SK-N-DZ (cell line): ENCODE results near the gene STEAP3.
A peak's percentile ranks its signal among the peaks of the same experiment; 100 is the strongest.

ENCODE experiments used
- DNase-seq: peaks from one replicate; pipeline ENCODE4 v3.0.0-alpha.2; 2015; ENCODE audit warnings: low spot score

The STEAP3 gene

DNA sequence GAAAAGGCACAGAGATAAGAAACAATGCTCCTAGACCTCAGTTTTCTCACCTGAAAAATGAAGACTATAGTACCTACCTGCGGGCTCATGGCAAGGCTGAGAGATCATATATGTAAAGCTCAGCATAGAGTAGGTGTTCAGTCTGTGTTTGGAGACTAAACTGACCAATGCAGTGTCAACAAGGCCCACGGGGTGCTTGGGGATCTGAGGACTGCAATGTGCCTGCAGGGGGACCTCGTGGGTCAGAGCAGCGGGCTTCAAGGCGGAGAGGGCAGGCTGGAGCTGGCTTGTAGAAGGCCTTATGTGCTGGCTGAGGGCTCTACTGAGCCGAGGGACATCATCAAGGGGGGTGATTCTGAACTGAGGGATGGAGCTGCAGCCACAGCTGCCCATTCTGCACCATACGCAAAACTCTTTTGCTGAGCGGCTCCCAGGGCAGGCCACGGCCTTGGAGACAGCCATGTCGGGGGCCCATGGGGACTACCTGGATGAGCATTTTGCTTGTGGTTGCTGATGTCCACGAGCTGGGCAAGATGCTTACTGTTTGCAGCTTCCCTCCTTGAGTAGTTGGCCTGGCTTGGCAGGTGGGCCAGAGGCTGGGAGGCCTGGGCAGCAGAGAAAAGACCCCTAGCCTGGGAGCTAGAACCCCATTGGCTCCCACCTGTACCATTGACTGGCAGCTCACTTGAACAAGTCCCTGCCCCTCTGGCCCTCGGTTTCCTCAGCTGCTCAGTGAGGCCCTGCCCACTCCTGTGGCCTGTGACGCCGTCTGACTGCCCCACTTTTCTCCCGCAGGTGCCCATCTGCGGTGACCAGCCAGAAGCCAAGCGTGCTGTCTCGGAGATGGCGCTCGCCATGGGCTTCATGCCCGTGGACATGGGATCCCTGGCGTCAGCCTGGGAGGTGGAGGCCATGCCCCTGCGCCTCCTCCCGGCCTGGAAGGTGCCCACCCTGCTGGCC lies 23.5 kb downstream of the STEAP3 start:
- DNase-seq: no peak

DNA sequence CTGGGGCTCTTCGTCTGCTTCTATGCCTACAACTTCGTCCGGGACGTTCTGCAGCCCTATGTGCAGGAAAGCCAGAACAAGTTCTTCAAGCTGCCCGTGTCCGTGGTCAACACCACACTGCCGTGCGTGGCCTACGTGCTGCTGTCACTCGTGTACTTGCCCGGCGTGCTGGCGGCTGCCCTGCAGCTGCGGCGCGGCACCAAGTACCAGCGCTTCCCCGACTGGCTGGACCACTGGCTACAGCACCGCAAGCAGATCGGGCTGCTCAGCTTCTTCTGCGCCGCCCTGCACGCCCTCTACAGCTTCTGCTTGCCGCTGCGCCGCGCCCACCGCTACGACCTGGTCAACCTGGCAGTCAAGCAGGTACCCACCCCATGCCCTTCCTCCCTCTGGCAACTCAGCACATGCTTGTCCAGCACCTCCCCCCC lies 24.2 kb downstream of the STEAP3 start:
- no peak for DNase-seq

- no peak for DNase-seq
These were observed 24.7 kb downstream of the STEAP3 start for GRCh38 chr2:119248311-119248710.

DNA sequence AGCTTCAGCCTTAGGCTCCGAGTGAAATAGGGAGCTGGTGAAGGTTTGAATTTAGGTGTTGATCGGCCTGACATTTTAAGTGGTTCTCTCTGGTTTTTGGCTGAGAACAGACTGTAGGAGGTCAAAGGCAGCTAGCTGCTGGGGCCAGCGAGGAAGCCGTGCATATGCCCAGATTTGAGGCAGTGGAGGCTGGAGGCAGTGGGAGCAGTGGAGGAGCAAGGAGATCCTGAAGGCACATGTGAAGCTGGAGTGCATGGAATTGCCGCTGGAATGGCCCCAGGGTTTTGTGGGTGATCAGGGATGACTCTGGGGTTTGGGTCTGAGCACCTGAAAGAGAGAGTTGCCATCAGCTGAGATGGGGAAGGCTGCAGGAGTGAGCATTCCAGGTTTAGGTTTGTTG lies 25.1 kb downstream of the STEAP3 start:
- no peak for DNase-seq

DNA sequence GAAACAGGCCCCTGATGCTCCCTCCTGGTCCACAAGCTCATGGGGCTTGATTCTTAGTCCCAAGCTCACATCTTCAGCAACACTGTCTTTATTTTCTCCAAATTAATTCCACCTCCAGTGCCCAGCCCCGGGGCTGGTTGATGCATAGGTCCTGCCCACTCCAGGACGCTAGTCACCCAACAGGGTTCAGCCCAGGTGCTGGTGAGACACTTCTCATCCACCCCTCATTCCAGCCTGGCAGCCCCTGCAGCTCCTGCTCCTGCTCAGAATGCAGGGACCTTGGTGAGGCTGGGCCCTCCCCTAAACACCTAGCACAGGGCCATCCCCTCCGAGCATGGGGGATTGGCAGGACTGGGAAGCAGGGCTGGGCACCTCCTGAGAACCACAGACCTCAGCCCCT lies 25.7 kb downstream of the STEAP3 start:
- DNase-seq: no peak

DNA sequence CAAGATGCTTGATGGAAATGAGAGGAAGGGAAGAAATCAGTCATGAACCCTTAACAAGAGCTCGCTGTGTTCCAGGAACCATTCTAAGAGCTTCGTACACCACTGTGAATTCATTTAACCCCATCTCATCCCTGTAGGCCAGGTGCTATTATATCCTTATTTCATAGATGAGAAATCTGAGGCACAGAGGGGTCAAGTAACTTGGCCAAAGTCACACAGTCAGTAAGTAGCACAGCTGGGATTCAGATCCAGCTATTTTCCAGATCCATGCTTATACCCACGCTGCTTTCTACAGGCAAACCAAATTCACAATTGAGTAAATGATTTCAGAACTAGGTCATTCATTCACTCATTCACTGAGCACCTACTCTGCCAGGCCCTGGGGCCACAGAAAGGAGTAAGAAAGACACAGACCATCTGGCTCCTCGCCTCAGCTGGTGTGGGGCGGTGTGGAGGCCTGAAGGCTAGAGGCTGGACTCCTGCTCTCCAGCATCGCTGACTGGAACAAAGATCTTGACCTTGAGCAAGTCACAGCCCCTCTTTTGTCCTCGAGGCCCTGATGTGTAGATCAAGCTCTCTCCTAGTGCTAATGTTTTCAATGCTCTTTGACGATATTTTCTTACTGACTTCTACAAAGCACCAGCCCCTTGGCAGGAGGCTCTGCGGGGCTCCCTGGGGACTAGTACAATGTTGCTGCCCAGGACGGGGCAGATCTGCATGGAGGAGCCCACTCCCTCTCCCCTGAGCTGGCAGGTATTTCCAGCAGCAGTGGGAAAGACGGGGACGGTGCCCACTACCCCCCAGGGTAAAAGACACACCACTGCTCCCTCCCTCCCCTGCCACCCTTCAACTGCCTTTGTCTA lies 26.5 kb downstream of the STEAP3 start:
- no peak for DNase-seq

- no peak for DNase-seq
These were observed 27.2 kb downstream of the STEAP3 start for GRCh38 chr2:119250718-119251290.

DNA sequence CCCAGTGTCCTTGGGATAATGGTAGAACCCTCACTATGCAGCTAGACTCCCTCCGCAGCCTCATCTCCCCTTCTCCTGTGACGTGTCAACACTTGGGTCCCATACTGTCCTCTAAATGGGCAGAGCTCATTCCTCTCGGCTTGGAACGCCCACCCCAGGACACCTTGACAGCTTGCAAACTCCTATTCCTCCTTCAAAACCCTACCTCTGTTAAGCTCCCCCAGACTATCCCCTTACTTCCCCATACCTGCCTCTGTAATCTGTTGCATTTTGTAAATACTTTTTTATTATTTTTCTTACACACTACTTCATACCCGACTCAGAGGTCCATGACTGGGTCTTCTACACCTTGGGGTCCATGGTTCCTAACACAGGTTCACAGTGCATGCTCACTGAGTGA lies 28.0 kb downstream of the STEAP3 start:
- DNase-seq: no peak

DNA sequence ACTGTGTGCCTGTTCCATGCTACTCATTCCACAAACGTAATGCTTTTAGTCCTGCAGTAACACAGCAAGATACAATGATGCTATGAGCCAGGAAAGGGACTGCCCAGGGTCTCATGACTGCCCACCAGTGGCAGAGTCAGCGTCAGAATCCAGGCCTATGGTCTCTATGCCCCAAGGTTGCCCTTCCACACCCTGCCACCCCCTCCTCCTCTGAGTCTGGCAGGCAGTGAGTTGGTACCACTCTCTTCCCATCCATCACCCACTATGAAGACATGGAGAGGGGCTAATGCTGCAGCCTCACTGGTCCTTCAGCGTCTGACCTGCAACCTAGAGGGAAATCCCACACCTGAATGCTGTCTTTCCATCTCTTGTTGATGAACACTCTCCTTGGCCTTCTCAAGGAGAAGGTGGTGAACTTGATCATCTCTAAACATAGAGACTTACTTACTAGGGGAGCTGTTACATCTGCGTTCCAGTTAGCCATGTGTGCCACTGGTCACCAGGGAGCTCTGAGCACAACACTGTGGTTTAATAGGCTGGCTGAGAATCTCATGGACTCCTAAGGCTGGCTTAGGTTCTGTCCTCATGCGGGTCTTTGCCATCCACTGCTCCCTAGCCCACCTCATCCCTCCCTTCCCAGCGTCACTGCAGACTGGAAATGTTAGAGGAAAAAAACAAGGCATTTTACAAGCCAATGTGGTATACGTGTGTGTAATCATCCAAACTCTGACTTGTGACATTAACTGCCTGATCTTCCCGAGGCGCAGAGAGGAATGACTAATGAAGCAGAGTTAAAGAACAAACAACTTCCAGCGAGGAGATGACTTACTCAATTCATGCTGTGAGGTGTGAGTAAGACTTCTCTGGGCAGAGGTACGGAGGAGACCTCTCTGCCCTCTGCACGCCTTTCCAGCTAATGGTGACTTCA lies 28.8 kb downstream of the STEAP3 start:
- no peak for DNase-seq

- no peak for DNase-seq
These were observed 29.6 kb downstream of the STEAP3 start for GRCh38 chr2:119253114-119253702.

DNA sequence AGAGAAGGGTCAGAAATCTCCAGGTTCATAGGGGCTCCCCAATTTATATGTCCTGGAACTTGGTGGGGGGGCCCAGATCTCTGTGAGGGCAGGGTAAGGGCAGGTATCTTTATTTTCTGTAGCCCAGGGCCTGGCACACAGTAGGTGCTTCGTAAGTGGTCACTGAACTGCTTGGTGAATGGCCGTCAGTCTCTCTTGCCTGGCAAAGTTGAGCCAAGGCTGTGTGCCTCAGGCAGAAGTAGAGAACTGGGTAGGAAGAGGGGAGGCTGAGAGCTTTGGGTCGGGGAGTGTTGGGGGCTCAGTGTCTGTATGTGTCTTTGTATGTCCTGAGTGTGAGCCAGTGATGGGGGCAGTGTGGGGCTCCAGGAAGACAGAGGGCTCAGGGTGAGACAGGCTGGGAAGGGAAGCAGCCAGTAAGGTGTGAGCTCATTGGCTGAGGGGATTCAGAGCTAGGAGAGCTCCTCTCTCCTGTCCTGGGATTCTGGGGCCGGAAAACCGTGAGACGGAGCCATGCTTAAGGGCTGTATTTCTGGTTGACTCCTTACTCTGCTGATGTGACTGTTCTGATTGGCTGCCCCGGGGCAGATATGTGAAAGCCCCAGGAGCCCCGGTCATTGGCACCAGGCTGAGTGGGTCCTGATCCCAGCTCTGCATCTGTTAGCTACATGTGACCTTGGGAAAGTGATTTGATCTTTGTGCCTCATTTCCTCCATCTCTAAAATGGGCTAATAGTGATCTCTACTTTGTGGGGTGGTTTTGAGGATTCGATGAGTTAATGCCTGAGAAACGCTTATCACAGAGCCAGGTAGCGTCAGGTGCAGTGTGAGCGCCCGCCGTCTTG lies 30.3 kb downstream of the STEAP3 start:
- DNase-seq: no peak

GRCh38 chr2:119254601-119255080 lies 31.0 kb downstream of the STEAP3 start:
- no peak for DNase-seq

- DNase-seq: peak; percentile 80
These were observed 32.3 kb downstream of the STEAP3 start for GRCh38 chr2:119255760-119256581.

- peak; percentile 59 for DNase-seq
These were observed 32.9 kb downstream of the STEAP3 start for GRCh38 chr2:119256582-119256921.

DNA sequence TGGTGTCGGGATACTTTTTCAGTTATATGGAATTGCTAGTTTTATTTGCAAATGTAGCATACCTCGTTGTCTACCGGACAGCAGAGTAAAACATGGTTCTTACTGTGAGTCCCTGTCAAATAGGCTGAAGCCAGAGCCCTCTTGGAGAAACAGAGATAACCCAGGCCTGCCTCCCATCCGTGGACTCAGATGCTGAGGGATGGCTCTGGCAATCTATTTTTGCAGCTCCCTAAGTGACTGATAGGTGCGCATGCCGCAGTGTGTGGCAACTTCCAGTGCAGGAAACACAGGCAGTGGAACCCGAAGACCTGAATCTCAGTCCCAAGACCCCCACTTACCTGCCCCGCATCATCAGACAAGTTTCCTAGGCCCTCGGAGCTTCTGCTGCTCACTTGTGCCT lies 33.6 kb downstream of the STEAP3 start:
- DNase-seq: peak; percentile 44

GRCh38 chr2:119259296-119259860 lies 35.7 kb downstream of the STEAP3 start:
- DNase-seq: no peak

DNA sequence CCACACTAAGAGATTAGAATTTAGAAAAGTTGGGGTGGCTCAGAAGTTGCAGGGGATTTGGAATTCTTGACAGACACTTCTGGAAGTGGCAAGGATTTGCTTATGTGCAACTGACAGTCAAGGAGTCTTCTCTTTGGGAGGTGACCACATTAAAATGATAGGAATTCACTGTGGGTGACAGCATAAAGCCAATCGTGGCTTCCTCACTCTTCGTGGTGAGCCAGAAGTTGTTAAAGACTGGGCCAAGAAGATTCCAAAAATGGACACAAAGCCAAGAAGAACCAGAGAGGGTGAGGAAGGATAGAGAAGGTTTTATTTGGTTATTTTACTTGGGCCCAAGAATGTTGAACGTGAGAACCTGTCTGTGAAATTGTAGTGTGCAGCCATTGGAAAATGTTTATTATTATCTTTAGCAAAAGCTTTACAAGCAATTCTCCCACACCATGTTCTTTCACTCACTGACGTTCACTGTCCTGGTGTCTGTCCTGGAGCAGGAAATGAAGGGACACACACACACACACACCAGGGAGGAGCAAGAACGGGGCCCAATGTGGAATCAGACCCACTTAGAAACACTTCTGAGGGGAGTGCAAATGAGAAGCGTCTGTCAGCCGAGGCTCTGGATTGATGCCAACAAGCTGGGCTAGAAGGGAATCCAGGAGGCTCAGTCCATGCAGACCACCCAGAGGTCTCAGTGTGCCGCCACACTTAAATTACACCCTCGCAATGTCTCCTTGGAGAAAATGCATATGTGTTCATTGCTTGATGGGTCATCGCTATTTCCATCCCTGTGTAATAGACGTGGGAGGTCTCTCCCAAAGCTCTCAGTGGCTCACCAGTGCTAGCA lies 37.2 kb downstream of the STEAP3 start:
- DNase-seq: no peak
